Heart left ventricle (tissue), 13 donors: ENCODE data around the gene NPVF.

Experiments used
- POLR2A ChIP-seq, 2 donors: fragments of 450-650 bp; IDR thresholded peaks; one replicate each; pipeline ENCODE4 v1.6.1; 2017; ENCODE audit warnings: antibody characterized with exemption in 2 of 2, mild to moderate bottlenecking in 2 of 2, moderate library complexity in 2 of 2
- TF ChIP-seq, protein P1 (sequence below), 12 donors: fragments of 200-600 bp; sonication (generic) in 4 of 12; IDR thresholded peaks; one replicate each; pipeline versions ENCODE4 v1.5.0 to v1.8.0; 2018 to 2022; ENCODE audit warnings: antibody characterized with exemption in 12 of 12, mild to moderate bottlenecking in 5 of 12
- donor health status: ischemic (EF 13 %, LVEDD 7.1; RV severe dilation, severe dysfunction).
- donor health status: DM: no; HTN: yes; CAD: no.
- donor health status: DM: no; HTN: no; CAD: no.
- donor health status: ischemic (EF 25% LVEDD 6.9; RV normal size, moderate dysfunction).
- donor health status: ischemic (EF 25% LVEDD 5.7; RV mildly dilated, moderate dysfunction).
- donor health status: ischemic (EF 35%, LVEDD 5.7; RV mildly dilated, moderate dysfunction).
- donor health status: nonischemic (EF 11% LVEDD 7.7; RV severe dilation, severe dysfunction).
- donor health status: DM: yes; HTN: yes; CAD: no.
- donor health status: PGD.
- donor health status: ischemic (EF 29% LVEDD 5.4; RV normal size, mild dysfunction).
- donor health status: nonischemic (EF 23%, LVEDD 6.1; RV moderate dilation, normal function).

DNA sequence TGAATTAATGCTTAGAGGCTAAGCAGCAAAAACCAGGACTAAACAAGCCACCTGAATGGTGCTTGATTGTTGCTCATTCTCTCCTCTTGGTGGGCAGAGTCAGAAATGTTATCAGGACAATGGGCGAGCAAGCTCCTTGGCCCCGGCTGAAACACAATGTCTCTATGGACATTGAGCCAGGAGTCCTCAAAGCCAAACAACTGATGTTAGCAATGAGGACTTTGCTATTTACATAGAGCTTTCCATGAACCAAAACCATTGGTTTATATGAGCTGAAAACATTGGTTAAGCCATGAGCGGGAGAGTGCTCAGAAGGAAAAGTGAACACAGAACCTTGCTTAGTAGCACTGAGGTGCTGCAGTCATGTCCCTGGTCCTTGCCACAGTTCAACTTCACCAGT, 21.5 kb upstream of the NPVF start:
- TF ChIP-seq, protein P1, sequence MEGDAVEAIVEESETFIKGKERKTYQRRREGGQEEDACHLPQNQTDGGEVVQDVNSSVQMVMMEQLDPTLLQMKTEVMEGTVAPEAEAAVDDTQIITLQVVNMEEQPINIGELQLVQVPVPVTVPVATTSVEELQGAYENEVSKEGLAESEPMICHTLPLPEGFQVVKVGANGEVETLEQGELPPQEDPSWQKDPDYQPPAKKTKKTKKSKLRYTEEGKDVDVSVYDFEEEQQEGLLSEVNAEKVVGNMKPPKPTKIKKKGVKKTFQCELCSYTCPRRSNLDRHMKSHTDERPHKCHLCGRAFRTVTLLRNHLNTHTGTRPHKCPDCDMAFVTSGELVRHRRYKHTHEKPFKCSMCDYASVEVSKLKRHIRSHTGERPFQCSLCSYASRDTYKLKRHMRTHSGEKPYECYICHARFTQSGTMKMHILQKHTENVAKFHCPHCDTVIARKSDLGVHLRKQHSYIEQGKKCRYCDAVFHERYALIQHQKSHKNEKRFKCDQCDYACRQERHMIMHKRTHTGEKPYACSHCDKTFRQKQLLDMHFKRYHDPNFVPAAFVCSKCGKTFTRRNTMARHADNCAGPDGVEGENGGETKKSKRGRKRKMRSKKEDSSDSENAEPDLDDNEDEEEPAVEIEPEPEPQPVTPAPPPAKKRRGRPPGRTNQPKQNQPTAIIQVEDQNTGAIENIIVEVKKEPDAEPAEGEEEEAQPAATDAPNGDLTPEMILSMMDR (IDR thresholded peaks at IDR 0.05): no peak
- no peak for TF ChIP-seq POLR2A (IDR thresholded peaks at IDR 0.05)
